D721Med (cell line): ENCODE measurements around the gene AATK.

Experiments used
- DNase-seq: peaks from one replicate; pipeline ENCODE4 v3.0.0; 2011; ENCODE audit warnings: low spot score; ENCODE audit not compliant: insufficient read length
- FAIRE-seq: peaks from 2 replicates; lab custom pipeline; 2011; peaks lifted over from hg19 to GRCh38; lab: Jason Lieb, UNC
- TF ChIP-seq, protein P1 (sequence below): IDR thresholded peaks from 2 replicates; pipeline ENCODE4 v1.5.1; 2012; ENCODE audit warnings: mild to moderate bottlenecking, control low read depth; ENCODE audit not compliant: insufficient read depth; ENCODE audit errors: missing control alignments

The AATK gene

DNA sequence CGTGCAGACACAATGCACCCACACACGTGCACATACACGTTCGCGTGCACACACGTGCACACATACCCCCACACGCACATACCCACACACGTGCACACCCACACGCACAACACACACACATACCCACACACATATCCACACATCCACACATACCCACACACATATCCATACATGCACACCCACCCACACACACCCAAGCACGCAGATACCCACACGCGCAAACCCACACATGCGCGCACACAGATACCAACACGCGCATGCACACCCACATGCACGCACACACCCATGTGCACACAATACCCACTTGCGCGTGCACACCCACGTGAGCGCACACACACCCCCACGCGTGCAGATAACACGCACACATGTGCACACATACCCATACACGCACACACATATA, 27.5 kb downstream of the AATK start:
- TF ChIP-seq, protein P1, sequence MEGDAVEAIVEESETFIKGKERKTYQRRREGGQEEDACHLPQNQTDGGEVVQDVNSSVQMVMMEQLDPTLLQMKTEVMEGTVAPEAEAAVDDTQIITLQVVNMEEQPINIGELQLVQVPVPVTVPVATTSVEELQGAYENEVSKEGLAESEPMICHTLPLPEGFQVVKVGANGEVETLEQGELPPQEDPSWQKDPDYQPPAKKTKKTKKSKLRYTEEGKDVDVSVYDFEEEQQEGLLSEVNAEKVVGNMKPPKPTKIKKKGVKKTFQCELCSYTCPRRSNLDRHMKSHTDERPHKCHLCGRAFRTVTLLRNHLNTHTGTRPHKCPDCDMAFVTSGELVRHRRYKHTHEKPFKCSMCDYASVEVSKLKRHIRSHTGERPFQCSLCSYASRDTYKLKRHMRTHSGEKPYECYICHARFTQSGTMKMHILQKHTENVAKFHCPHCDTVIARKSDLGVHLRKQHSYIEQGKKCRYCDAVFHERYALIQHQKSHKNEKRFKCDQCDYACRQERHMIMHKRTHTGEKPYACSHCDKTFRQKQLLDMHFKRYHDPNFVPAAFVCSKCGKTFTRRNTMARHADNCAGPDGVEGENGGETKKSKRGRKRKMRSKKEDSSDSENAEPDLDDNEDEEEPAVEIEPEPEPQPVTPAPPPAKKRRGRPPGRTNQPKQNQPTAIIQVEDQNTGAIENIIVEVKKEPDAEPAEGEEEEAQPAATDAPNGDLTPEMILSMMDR = no peak
- DNase-seq (no peak), FAIRE-seq (no peak)

DNA sequence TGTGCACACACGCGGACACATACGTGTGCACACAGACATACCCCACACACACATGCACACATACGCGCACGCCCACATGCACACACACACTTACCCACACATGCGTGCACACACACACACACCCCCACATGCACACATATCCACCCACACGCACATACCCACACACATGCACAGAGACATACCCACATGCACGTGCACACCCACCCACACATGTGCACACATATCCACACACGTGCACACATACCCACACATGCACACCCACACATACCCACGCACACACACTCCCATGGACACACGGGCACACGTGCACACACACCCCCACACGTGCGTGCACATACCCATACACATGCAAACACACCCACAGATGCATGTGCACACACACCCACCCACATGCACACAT, 27.9 kb downstream of the AATK start:
- TF ChIP-seq, protein P1 = no peak
- FAIRE-seq (no peak), DNase-seq (no peak)

DNA sequence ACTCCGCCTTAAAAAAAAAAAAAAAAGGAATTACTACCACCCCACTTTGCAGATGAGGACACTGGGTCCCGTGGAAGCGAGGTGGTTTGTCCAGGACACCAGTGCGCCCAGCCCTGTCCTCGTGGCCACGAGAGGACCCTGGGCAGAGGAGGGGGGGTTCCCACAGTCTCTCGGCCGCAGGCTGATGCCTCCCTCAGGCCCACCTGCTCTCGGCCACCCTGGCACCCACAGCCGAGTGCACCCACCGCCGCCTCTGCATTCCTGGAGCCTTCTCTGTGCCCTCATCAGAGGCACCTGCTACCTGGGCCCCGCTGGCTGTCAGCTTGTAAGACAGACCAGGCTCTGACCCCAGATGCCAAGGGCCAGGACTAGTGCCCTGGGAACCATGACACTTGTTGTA, 28.8 kb downstream of the AATK start:
- TF ChIP-seq, protein P1 = no peak
- FAIRE-seq = no peak
- no peak for DNase-seq

DNA sequence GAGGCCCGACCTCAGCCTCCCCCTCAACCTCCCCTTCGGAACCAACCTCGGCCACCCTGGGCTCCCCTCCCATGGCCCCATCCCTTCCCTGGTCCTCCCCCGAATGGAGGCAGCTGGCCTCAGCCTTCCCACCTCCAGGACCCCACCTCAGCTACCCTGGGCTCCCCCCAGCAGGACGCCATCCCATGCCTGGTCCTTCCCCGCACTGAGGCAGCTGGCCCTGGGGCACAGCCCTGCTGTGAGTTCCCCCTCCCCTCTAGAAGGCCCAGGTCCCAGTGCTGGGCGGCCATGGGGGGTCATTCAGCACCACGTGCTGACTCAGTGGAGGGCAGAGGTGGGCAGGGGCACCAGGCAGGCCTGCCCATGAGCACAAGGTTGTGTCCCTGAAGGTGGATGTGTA, 29.7 kb downstream of the AATK start:
- TF ChIP-seq, protein P1 = no peak
- FAIRE-seq (no peak), DNase-seq (no peak)

DNA sequence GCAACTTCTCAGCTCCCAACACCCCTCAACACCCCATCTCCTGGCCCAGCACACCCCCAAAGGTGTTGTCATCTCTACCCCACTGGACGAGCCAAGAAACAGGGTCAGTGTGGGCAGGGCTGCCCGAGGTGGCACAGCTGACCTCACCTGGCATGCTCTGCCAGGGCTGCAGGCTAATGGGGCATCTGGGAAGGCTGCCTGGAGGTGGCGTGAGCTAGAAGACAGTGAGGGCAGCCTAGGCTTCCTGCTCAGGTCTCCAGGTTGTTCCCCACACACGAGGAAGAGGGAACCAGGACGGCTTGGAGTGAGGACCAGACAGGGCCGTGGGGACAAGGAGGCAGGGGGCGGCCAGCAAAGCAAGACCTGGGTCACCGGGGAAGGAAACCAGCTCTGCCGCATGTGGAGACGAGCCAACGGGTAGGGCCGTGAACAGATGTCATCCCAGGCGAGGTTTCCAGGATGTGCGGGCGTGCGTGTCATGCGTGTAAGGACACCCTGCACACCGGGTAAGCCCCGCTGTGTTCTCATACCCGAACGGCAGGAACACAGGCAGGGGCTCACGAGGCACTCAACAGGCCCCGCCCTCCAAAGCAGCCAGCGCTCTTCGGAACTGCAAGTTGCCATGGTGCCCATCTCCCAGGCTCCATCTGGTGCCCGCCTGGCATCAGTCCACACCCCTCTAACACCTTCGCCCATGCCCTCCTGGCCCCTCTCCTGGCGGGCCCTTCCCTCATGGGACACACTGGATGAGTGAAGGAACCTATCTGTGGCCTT, 30.3 kb downstream of the AATK start:
- FAIRE-seq = no peak
- TF ChIP-seq, protein P1 = no peak
- no peak for DNase-seq

DNA sequence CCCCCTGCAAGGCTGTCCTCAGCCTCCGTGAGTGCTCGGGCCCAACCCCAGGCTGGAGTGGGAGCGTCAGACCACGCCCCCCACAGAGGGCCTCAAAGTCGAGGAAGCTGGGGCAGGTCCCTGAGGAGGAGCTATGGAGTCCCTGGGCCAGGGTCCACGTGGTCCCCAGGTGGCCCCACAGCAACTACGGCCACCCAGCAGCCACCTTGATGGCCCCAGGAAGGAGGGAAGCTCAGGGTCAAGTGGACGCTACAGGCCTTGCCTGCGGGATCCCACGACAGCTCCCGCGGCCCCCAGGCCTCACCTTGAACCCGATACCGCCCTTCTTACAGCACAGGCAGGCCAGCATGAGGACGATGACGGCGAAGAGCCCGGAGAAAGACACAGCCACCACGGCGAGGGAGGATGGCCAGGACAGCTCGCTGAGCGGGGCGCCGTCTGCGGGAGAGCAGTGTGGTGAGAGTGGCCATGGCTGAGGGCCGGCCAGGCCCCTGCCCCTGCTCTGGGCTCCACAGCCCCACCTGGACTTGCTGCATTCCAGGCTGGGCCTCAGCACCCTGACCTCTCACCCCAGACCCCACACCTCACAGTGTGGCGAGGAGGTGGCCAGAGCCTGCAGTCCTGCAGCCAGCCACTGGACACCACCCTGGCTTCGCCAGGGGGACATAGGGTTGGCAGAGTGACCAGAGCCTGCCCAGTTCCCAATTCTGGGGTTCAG, 31.8 kb downstream of the AATK start:
- DNase-seq (no peak), FAIRE-seq (no peak)
- TF ChIP-seq, protein P1 = no peak
